GM23338 (cell line): ENCODE data around the gene CIAO3. TPM values are rescaled to one million over a fixed set of nuclear protein-coding genes. Genes with fewer than 3 reads are reported as not detected.

ENCODE experiments used
- ATAC-seq: fragments of 200-7000 bp; cut with Tn5 transposase; 3 replicates; pipeline ENCODE4 v1.9.1; 2020
- DNase-seq: peaks from one replicate; pipeline ENCODE4 v3.0.0-alpha.2; 2015; ENCODE audit warnings: low spot score
- H2AFZ ChIP-seq: fragments of 200-600 bp; sonication (generic); 2 replicates; pipeline ENCODE4 v1.8.0; 2016; ENCODE audit warnings: antibody characterized with exemption, mild to moderate bottlenecking, moderate library complexity
- H3F3A ChIP-seq: fragments of 200-600 bp; sonication (generic); replicated peaks from 2 replicates; pipeline ENCODE4 v1.8.0; 2017; ENCODE audit warnings: antibody characterized with exemption, mixed run types, low read depth
- H3K27ac ChIP-seq: fragments of 200-600 bp; sonication (generic); 2 replicates; pipeline ENCODE4 v1.6.1; 2016; ENCODE audit warnings: low read depth
- H3K27me3 ChIP-seq: fragments of 200-600 bp; sonication (generic); 2 replicates; pipeline ENCODE4 v1.8.0; 2016; ENCODE audit warnings: mild to moderate bottlenecking, mixed run types, moderate library complexity; ENCODE audit not compliant: insufficient read depth
- H3K36me3 ChIP-seq: fragments of 200-600 bp; sonication (generic); 2 replicates; pipeline ENCODE4 v1.8.0; 2016; ENCODE audit warnings: mild to moderate bottlenecking; ENCODE audit not compliant: insufficient read depth
- H3K4me1 ChIP-seq: fragments of 200-600 bp; sonication (generic); 2 replicates; pipeline ENCODE4 v1.8.0; 2016; ENCODE audit warnings: mild to moderate bottlenecking, moderate library complexity; ENCODE audit not compliant: insufficient read depth
- H3K4me2 ChIP-seq: fragments of 200-600 bp; sonication (generic); 2 replicates; pipeline ENCODE4 v1.7.1; 2017; ENCODE audit warnings: mixed run types
- H3K4me3 ChIP-seq: fragments of 200-600 bp; sonication (generic); 2 replicates; pipeline ENCODE4 v1.6.1; 2016; ENCODE audit warnings: mixed run types
- H3K79me2 ChIP-seq: fragments of 200-600 bp; sonication (generic); replicated peaks from 2 replicates; pipeline ENCODE4 v1.8.0; 2017; ENCODE audit warnings: mild to moderate bottlenecking; ENCODE audit not compliant: insufficient read depth
- H3K9me2 ChIP-seq: fragments of 200-600 bp; sonication (generic); 2 replicates; pipeline ENCODE4 v1.8.0; 2017; ENCODE audit not compliant: insufficient read depth
- H4K20me1 ChIP-seq: fragments of 200-600 bp; sonication (generic); replicated peaks from 2 replicates; pipeline ENCODE4 v1.8.0; 2017; ENCODE audit warnings: mild to moderate bottlenecking; ENCODE audit not compliant: insufficient read depth
- H3K27ac Mint-ChIP-seq: 2 replicates; pipeline ENCODE4 v1.8.0; 2020; ENCODE audit warnings: inconsistent platforms, mild to moderate bottlenecking, moderate library complexity, mixed read lengths
- H3K27me3 Mint-ChIP-seq: 3 replicates; pipeline ENCODE4 v1.8.0; 2022; ENCODE audit warnings: low read depth, mild to moderate bottlenecking, moderate library complexity, mixed read lengths, inconsistent platforms; ENCODE audit not compliant: insufficient read depth, poor library complexity
- H3K36me3 Mint-ChIP-seq: 3 replicates; pipeline ENCODE4 v1.8.0; 2021; ENCODE audit warnings: low read depth, mild to moderate bottlenecking, inconsistent platforms, moderate library complexity, mixed read lengths
- H3K4me1 Mint-ChIP-seq: 3 replicates; pipeline ENCODE4 v1.8.0; 2020; ENCODE audit warnings: mild to moderate bottlenecking, inconsistent platforms, mixed read lengths
- H3K4me3 Mint-ChIP-seq: 3 replicates; pipeline ENCODE4 v1.8.0; 2021; ENCODE audit warnings: moderate library complexity, mild to moderate bottlenecking, inconsistent platforms, mixed read lengths
- H3K9me3 Mint-ChIP-seq: 3 replicates; pipeline ENCODE4 v1.8.0; 2020; ENCODE audit warnings: moderate library complexity, mild to moderate bottlenecking, inconsistent platforms, mixed read lengths
- CTCF ChIP-seq, 2 experiments: fragments of 200-600 bp in 1 of 2; sonication (generic) in 1 of 2; conservative IDR thresholded peaks; 2 replicates each; pipeline versions ENCODE4 v1.5.1 to v1.6.1; 2016 to 2017; ENCODE audit warnings: antibody characterized with exemption in 2 of 2, low read depth in 2 of 2, mild to moderate bottlenecking in 2 of 2, moderate library complexity in 1 of 2
- ETS1 ChIP-seq: IDR thresholded peaks from 2 replicates; pipeline ENCODE4 v1.6.1; 2016; ENCODE audit warnings: antibody characterized with exemption
- STAT1 ChIP-seq: IDR thresholded peaks from one replicate; pipeline ENCODE4 v1.6.1; 2016; ENCODE audit warnings: antibody characterized with exemption; ENCODE audit not compliant: unreplicated experiment
- ZNF462 ChIP-seq: fragments of 250-450 bp; sonication (Bioruptor Pico); IDR thresholded peaks from 2 replicates; pipeline ENCODE4 v1.5.0; 2020; ENCODE audit warnings: mild to moderate bottlenecking, moderate library complexity
- polyA plus RNA-seq: library from polyadenylated mRNA; unstranded; fragments of >200 nt; fragmentation: Nextera tagmentation; extraction: Ambion mirVana; gene quantifications from 2 replicates; pipeline ENCODE4 v1.2.1, GENCODE V29; 2016
- total RNA-seq: library from RNA; depleted of rRNA; stranded (reverse); fragments of >200 nt; shearing (Covaris generic); gene quantifications from 2 replicates; pipeline ENCODE4 v1.2.3, GENCODE V29; 2014

CIAO3 gene
- total and polyA plus RNA-seq, 2 experiments from 2014 or later, result 13.0 to 42.3 TPM

- H3K4me3 Mint-ChIP-seq, result peak overlapping the region; percentile 83
- peak overlapping the region; percentile 72 for H3K27ac Mint-ChIP-seq
- Histone ChIP-seq H4K20me1 (no peaks in the 10 kb centered on the region), H3K4me2 (peak overlapping the region; percentile 97), H3K27me3 (peaks cover 29% of the 10 kb centered on the region), H3K79me2 (no peaks in the 10 kb centered on the region), H2AFZ (0 out of 2 replicates have a peak overlapping the region, but pooled peaks have one; percentile 32), H3K4me3 (peak overlapping the region; percentile 82), H3F3A (0 out of 2 replicates have a peak, but pooled peaks cover under 1% of the 10 kb centered on the region), H3K36me3 (no peaks in the 10 kb centered on the region), H3K4me1 (peaks cover 12% of the 10 kb centered on the region; the same call in 1 of the 2 replicates), H3K27ac (0 out of 2 replicates have a peak overlapping the region, but pooled peaks have one; percentile 74), H3K9me2 (no peaks in the 10 kb centered on the region)
- no peak; the same call in 1 of the 2 replicates for TF ChIP-seq ETS1
- no peak for TF ChIP-seq STAT1
- peak in 1 of 2 experiments; percentile 35; a peak in 2 of 4 replicates for TF ChIP-seq CTCF (conservative IDR thresholded peaks at IDR 0.05; ENCODE audit: low read depth in 2 of 2)
- no peak for TF ChIP-seq ZNF462 (CRISPR knock-in tag)
- H3K9me3 Mint-ChIP-seq, result no peaks in the 10 kb centered on the region
- peaks cover 13% of the 10 kb centered on the region; the same call in 2 of the 3 replicates for H3K4me1 Mint-ChIP-seq
- peak; percentile 73 for DNase-seq
- ATAC-seq, result peak; percentile 34
- H3K27me3 Mint-ChIP-seq, result peaks cover 25% of the 10 kb centered on the region
- no peaks in the 10 kb centered on the region for H3K36me3 Mint-ChIP-seq
Observed at GRCh38 chr16:720447-720989, 20.3 kb downstream of the CIAO3 start.
